H1 (cell line): ENCODE results near the gene ELP4.

Experiments
- CBX5 ChIP-seq: fragments of 300-800, 300-1000 bp; sonication (generic); IDR thresholded peaks from 2 replicates; pipeline ENCODE4 v1.7.1; 2016; ENCODE audit warnings: antibody characterized with exemption, low read length, low read depth
- CHD1 ChIP-seq: IDR thresholded peaks from 2 replicates; pipeline ENCODE4 v1.6.1; 2012; ENCODE audit warnings: low read depth, low read length, improper control_type of control experiment
- CREB1 ChIP-seq: IDR thresholded peaks from 2 replicates; pipeline ENCODE4 v1.6.1; 2012; ENCODE audit warnings: inconsistent platforms
- FOSL1 ChIP-seq: IDR thresholded peaks from 2 replicates; pipeline ENCODE4 v1.6.1; 2011; ENCODE audit warnings: mild to moderate bottlenecking, low read depth, low read length, moderate library complexity; ENCODE audit not compliant: insufficient read depth
- GTF2F1 ChIP-seq: IDR thresholded peaks from 2 replicates; pipeline ENCODE4 v1.6.1; 2012; ENCODE audit warnings: low read depth, low read length, improper control_type of control experiment, borderline replicate concordance
- HDAC2 ChIP-seq, 2 experiments: fragments of 300-600 bp in 1 of 2; sonication (generic) in 1 of 2; IDR thresholded peaks; 2 replicates each; pipeline ENCODE4 v1.6.1; 2011 to 2012; ENCODE audit warnings: low read depth in 2 of 2, low read length in 2 of 2, mild to moderate bottlenecking in 2 of 2, moderate library complexity in 2 of 2, borderline replicate concordance in 1 of 2, inconsistent platforms in 1 of 2
- JUND ChIP-seq: IDR thresholded peaks from 2 replicates; pipeline ENCODE4 v1.6.1; 2011; ENCODE audit warnings: mild to moderate bottlenecking, improper control_type of control experiment, low read length
- KDM1A ChIP-seq: fragments of 200-600, 300-600 bp; sonication (generic); IDR thresholded peaks from 2 replicates; pipeline ENCODE4 v1.7.1; 2016; ENCODE audit warnings: mild to moderate bottlenecking, low read length, borderline replicate concordance
- POLR2A ChIP-seq, 2 experiments: IDR thresholded peaks; 1 replicate in 1 of 2; 2 replicates in 1 of 2; pipeline ENCODE4 v1.6.1; 2011; ENCODE audit warnings: low read depth in 2 of 2, low read length in 2 of 2, mild to moderate bottlenecking in 2 of 2; ENCODE audit errors: control extremely low read depth in 1 of 2
- POLR2AphosphoS5 ChIP-seq: IDR thresholded peaks from 2 replicates; pipeline ENCODE4 v1.6.1; 2011; ENCODE audit warnings: low read depth, low read length
- RXRA ChIP-seq: IDR thresholded peaks from 2 replicates; pipeline ENCODE4 v1.6.1; 2011; ENCODE audit warnings: low read depth, mild to moderate bottlenecking, low read length, moderate library complexity; ENCODE audit not compliant: insufficient read depth
- SP1 ChIP-seq: IDR thresholded peaks from 2 replicates; pipeline ENCODE4 v1.6.1; 2011; ENCODE audit warnings: low read depth, low read length
- SP2 ChIP-seq: IDR thresholded peaks from 2 replicates; pipeline ENCODE4 v1.6.1; 2012; ENCODE audit warnings: mild to moderate bottlenecking, low read length, inconsistent platforms
- TF ChIP-seq, protein P1 (sequence below), 3 experiments: IDR thresholded peaks; 1 replicate in 2 of 3; 2 replicates in 1 of 3; pipeline versions ENCODE4 v1.5.1 to v1.6.1; 2011; ENCODE audit warnings: low read length in 3 of 3, mild to moderate bottlenecking in 3 of 3, inconsistent platforms in 2 of 3, low read depth in 1 of 3, moderate library complexity in 1 of 3; ENCODE audit not compliant: insufficient read depth in 1 of 3; ENCODE audit errors: control extremely low read depth in 1 of 3

DNA sequence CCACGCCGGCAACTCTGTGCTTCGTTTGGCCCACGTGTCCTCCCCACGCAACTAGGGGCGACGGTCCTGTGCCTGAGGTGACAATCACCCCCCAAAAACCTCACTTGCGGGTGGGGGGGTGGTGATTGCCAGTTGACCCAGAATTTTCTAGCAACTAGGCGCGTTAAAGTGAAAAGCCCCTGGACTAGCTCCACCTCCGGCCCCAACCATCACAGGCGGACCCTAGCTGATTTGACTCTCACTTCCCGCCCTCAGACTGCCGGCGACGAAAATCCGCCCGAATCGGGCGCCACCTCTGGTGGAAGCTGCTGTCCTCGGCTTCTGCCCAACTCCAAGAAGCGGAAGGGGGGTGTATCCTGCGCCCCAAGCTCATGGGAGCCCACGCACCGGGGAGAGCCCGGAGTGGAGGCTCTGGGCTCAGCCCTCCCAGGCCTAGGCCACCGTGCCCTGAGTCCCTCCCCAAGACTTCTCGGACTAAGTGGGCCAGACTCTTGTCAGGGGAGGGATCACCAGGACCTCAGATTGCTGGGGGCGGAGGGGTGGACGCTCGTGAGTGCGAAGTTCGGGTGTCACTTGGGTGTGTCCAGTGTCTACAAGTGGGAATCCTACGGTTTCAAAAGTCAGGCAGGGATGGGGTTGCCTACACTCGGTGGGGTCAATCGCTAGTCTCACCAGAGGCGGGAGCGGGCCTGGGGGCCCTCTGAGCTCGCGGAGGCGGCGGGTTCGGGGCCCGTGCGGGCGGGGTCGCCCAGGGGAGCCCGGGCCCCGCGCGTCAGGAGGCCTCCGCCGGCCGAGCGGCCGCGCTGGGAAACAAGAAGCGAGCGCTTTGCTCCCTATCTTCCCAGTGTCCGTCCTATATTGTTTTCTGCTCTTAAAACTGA, 289.2 kb downstream of the ELP4 start:
- TF ChIP-seq HDAC2 (IDR thresholded peaks at IDR 0.05; ENCODE audit: borderline replicate concordance in 1 of 2, low read depth in 2 of 2, low read length in 2 of 2) (no peak; a peak in 1 of 4 replicates), POLR2A (IDR thresholded peaks at IDR 0.05; ENCODE audit: control extremely low read depth in 1 of 2, low read depth in 2 of 2, low read length in 2 of 2) (no peak), RXRA (no peak), POLR2AphosphoS5 (no peak), SP1 (peak; percentile 43; the same call in 1 of the 2 replicates), CHD1 (no peak), JUND (no peak), CBX5 (no peak), GTF2F1 (no peak), SP2 (no peak), FOSL1 (no peak), CREB1 (no peak), KDM1A (no peak)
- TF ChIP-seq, protein P1, sequence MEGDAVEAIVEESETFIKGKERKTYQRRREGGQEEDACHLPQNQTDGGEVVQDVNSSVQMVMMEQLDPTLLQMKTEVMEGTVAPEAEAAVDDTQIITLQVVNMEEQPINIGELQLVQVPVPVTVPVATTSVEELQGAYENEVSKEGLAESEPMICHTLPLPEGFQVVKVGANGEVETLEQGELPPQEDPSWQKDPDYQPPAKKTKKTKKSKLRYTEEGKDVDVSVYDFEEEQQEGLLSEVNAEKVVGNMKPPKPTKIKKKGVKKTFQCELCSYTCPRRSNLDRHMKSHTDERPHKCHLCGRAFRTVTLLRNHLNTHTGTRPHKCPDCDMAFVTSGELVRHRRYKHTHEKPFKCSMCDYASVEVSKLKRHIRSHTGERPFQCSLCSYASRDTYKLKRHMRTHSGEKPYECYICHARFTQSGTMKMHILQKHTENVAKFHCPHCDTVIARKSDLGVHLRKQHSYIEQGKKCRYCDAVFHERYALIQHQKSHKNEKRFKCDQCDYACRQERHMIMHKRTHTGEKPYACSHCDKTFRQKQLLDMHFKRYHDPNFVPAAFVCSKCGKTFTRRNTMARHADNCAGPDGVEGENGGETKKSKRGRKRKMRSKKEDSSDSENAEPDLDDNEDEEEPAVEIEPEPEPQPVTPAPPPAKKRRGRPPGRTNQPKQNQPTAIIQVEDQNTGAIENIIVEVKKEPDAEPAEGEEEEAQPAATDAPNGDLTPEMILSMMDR (IDR thresholded peaks at IDR 0.05; ENCODE audit: control extremely low read depth in 1 of 3, insufficient read depth in 1 of 3, low read depth in 1 of 3, low read length in 3 of 3), result peak; percentile 65 to 75 (median 66)
